H9 (cell line): Measurements from ENCODE around the gene BPIFB1. TPM values are rescaled to one million over a fixed set of nuclear protein-coding genes. Genes with fewer than 3 reads are reported as not detected.

ENCODE experiments used
- DNase-seq: peaks from one replicate; pipeline ENCODE4 v3.0.0-alpha.2; 2017
- H2AFZ ChIP-seq: one replicate; pipeline ENCODE4 v1.6.1; 2013; ENCODE audit warnings: mild to moderate bottlenecking, low read length, control low read depth, moderate library complexity
- H2AK5ac ChIP-seq: 2 replicates; pipeline ENCODE4 v1.6.1; 2013; ENCODE audit warnings: low read length, control low read depth, mixed read lengths; ENCODE audit not compliant: insufficient read length
- H2BK120ac ChIP-seq: one replicate; pipeline ENCODE4 v1.6.1; 2013; ENCODE audit warnings: low read depth, mild to moderate bottlenecking, low read length, control low read depth, inconsistent platforms; ENCODE audit not compliant: poor library complexity, severe bottlenecking
- H2BK12ac ChIP-seq: 2 replicates; pipeline ENCODE4 v1.6.1; 2013; ENCODE audit warnings: low read length, control low read depth, mixed read lengths, low read depth; ENCODE audit not compliant: insufficient read length
- H2BK15ac ChIP-seq: 2 replicates; pipeline ENCODE4 v1.6.1; 2013; ENCODE audit warnings: low read depth, low read length, control low read depth
- H2BK20ac ChIP-seq: one replicate; pipeline ENCODE4 v1.6.1; 2013; ENCODE audit warnings: low read depth, mild to moderate bottlenecking, low read length, control low read depth, inconsistent platforms; ENCODE audit not compliant: poor library complexity, severe bottlenecking
- H2BK5ac ChIP-seq: 2 replicates; pipeline ENCODE4 v1.6.1; 2013; ENCODE audit warnings: low read length, control low read depth, mixed read lengths; ENCODE audit not compliant: insufficient read length
- H3K14ac ChIP-seq: 2 replicates; pipeline ENCODE4 v1.6.1; 2013; ENCODE audit warnings: low read length, control low read depth; ENCODE audit not compliant: insufficient read depth
- H3K18ac ChIP-seq: 2 replicates; pipeline ENCODE4 v1.6.1; 2013; ENCODE audit warnings: low read depth, mild to moderate bottlenecking, mixed read lengths, low read length, control low read depth; ENCODE audit not compliant: insufficient read length
- H3K23ac ChIP-seq: 2 replicates; pipeline ENCODE4 v1.6.1; 2013; ENCODE audit warnings: low read length, control low read depth, mixed read lengths, low read depth; ENCODE audit not compliant: insufficient read length
- H3K23me2 ChIP-seq: 2 replicates; pipeline ENCODE4 v1.6.1; 2013; ENCODE audit warnings: low read depth, mild to moderate bottlenecking, mixed read lengths, low read length, control low read depth; ENCODE audit not compliant: insufficient read length, poor library complexity, severe bottlenecking
- H3K27ac ChIP-seq: 2 replicates; pipeline ENCODE4 v1.5.1; 2013; ENCODE audit warnings: low read length, control low read depth, mixed read lengths, low read depth; ENCODE audit not compliant: insufficient read length
- H3K27me3 ChIP-seq: 2 replicates; pipeline ENCODE4 v1.6.1; 2013; ENCODE audit warnings: low read length, control low read depth, inconsistent platforms; ENCODE audit not compliant: insufficient read depth
- H3K4ac ChIP-seq: 2 replicates; pipeline ENCODE4 v1.6.1; 2013; ENCODE audit warnings: low read depth, mild to moderate bottlenecking, control low read depth, inconsistent platforms, low read length, moderate library complexity
- H3K4me1 ChIP-seq: 2 replicates; pipeline ENCODE4 v1.6.1; 2013; ENCODE audit warnings: low read length, control low read depth, inconsistent platforms; ENCODE audit not compliant: insufficient read depth
- H3K4me2 ChIP-seq: 2 replicates; pipeline ENCODE4 v1.6.1; 2013; ENCODE audit warnings: low read length, control low read depth, mixed read lengths; ENCODE audit not compliant: insufficient read length, insufficient read depth
- H3K56ac ChIP-seq: 2 replicates; pipeline ENCODE4 v1.6.1; 2013; ENCODE audit warnings: low read depth, mild to moderate bottlenecking, mixed read lengths, low read length, control low read depth; ENCODE audit not compliant: insufficient read length
- H3K79me1 ChIP-seq: 2 replicates; pipeline ENCODE4 v1.6.1; 2013; ENCODE audit warnings: low read depth, mild to moderate bottlenecking, moderate library complexity, low read length, control low read depth, inconsistent platforms; ENCODE audit not compliant: insufficient read depth, poor library complexity, severe bottlenecking
- H3K79me2 ChIP-seq: 2 replicates; pipeline ENCODE4 v1.6.1; 2013; ENCODE audit warnings: low read length, control low read depth, inconsistent platforms; ENCODE audit not compliant: insufficient read depth
- H3K9ac ChIP-seq: 2 replicates; pipeline ENCODE4 v1.6.1; 2013; ENCODE audit warnings: low read length, control low read depth, mixed read lengths; ENCODE audit not compliant: insufficient read length; ENCODE audit errors: extremely low read depth
- H3K9me3 ChIP-seq: one replicate; pipeline ENCODE4 v1.6.1; 2013; ENCODE audit warnings: low read depth, low read length, inconsistent platforms; ENCODE audit not compliant: control insufficient read depth
- H3T11ph ChIP-seq: one replicate; pipeline ENCODE4 v1.6.1; 2013; ENCODE audit warnings: mild to moderate bottlenecking, low read length, control low read depth, inconsistent platforms
- H4K20me1 ChIP-seq: one replicate; pipeline ENCODE4 v1.6.1; 2013; ENCODE audit not compliant: control insufficient read depth, insufficient read length, insufficient read depth
- H4K5ac ChIP-seq: 2 replicates; pipeline ENCODE4 v1.6.1; 2013; ENCODE audit warnings: low read depth, mild to moderate bottlenecking, mixed read lengths, low read length, control low read depth; ENCODE audit not compliant: insufficient read length
- H4K8ac ChIP-seq: replicated peaks from 2 replicates; pipeline ENCODE4 v1.6.1; 2013; ENCODE audit warnings: low read length, control low read depth, mixed read lengths, low read depth; ENCODE audit not compliant: insufficient read length
- H4K91ac ChIP-seq: 2 replicates; pipeline ENCODE4 v1.6.1; 2013; ENCODE audit warnings: low read depth, mild to moderate bottlenecking, moderate library complexity, mixed read lengths, low read length, control low read depth; ENCODE audit not compliant: insufficient read length
- H3K27ac Mint-ChIP-seq, 3 experiments: 2 replicates in 2 of 3; 3 replicates in 1 of 3; pipeline ENCODE4 v1.8.0; 2020 to 2021; ENCODE audit warnings: mixed read lengths in 3 of 3, mild to moderate bottlenecking in 1 of 3, moderate library complexity in 1 of 3
- H3K27me3 Mint-ChIP-seq: 2 replicates; pipeline ENCODE4 v1.8.0; 2021; ENCODE audit warnings: low read depth, mild to moderate bottlenecking, moderate library complexity, mixed read lengths
- H3K36me3 Mint-ChIP-seq, 3 experiments: 2 replicates in 2 of 3; 3 replicates in 1 of 3; pipeline ENCODE4 v1.8.0; 2020 to 2021; ENCODE audit warnings: low read depth in 3 of 3, mixed read lengths in 3 of 3; ENCODE audit not compliant: insufficient read depth in 1 of 3
- H3K4me1 Mint-ChIP-seq, 2 experiments: 2 replicates each; pipeline ENCODE4 v1.8.0; 2020; ENCODE audit warnings: mixed read lengths in 2 of 2
- H3K4me3 Mint-ChIP-seq, 2 experiments: 2 replicates in 1 of 2; 3 replicates in 1 of 2; pipeline ENCODE4 v1.8.0; 2020 to 2021; ENCODE audit warnings: mild to moderate bottlenecking in 2 of 2, mixed read lengths in 2 of 2, moderate library complexity in 1 of 2
- H3K9me3 Mint-ChIP-seq, 2 experiments: 2 replicates in 1 of 2; 3 replicates in 1 of 2; pipeline ENCODE4 v1.8.0; 2020; ENCODE audit warnings: mild to moderate bottlenecking in 2 of 2, mixed read lengths in 2 of 2, moderate library complexity in 1 of 2
- CTCF ChIP-seq: fragments of 200-600 bp; sonication (generic); conservative IDR thresholded peaks from 3 replicates; pipeline ENCODE4 v1.8.0; 2021; ENCODE audit warnings: antibody characterized with exemption, mild to moderate bottlenecking
- WGBS: extraction: QIAGEN DNeasy Blood & Tissue Kit; methylation state at CpG from one replicate; pipeline ENCODE4 v1.1.7; 2013; ENCODE audit warnings: missing lambda C conversion rate, low lambda C conversion rate, mixed read lengths; ENCODE audit not compliant: insufficient read length; ENCODE audit errors: extremely low coverage; 5-methylcytosine and 5-hydroxymethylcytosine counted together
- total RNA-seq: library from RNA; stranded (reverse); gene quantifications from 2 replicates; pipeline ENCODE4 v1.2.1, GENCODE V29; 2021

The BPIFB1 gene
- total RNA-seq, 1 experiment from 2014 or later, result not detected

GRCh38 chr20:33309631-33310030 is 26.6 kb downstream of the BPIFB1 start:
- Histone ChIP-seq H3K23ac (no peak overlapping the region), H3K56ac (no peak overlapping the region), H3K4ac (no peak overlapping the region), H3K27me3 (no peaks in the 10 kb centered on the region), H2BK120ac (no peak overlapping the region), H3K18ac (no peak overlapping the region), H4K8ac (no peak overlapping the region), H2BK20ac (no peak overlapping the region), H2AK5ac (no peak overlapping the region), H3K9me3 (no peaks in the 10 kb centered on the region), H4K91ac (no peak overlapping the region), H2BK15ac (no peak overlapping the region), H2AFZ (no peak overlapping the region), H4K5ac (no peak overlapping the region), H4K20me1 (no peaks in the 10 kb centered on the region), H3K4me1 (no peaks in the 10 kb centered on the region), H3K9ac (no peak overlapping the region), H3K27ac (no peak overlapping the region), H3K79me1 (no peaks in the 10 kb centered on the region), H2BK5ac (no peak overlapping the region), H2BK12ac (no peak overlapping the region), H3K14ac (no peak overlapping the region), H3K4me2 (no peak overlapping the region), H3K23me2 (no peaks in the 10 kb centered on the region), H3K79me2 (no peaks in the 10 kb centered on the region), H3T11ph (no peak overlapping the region)
- Mint-ChIP-seq H3K9me3 (peaks cover 0 to 3% of the 10 kb centered on the region in 2 experiments; a peak in 2 of 5 replicates), H3K27me3 (peaks cover 1% of the 10 kb centered on the region; the same call in 1 of the 2 replicates), H3K4me3 (no peak overlapping the region), H3K4me1 (peaks cover 3% of the 10 kb centered on the region in 2 experiments; a peak in 2 of 4 replicates), H3K36me3 (no peaks in the 10 kb centered on the region), H3K27ac (0 out of 7 replicates have a peak overlapping the region, but pooled peaks of 1 of the 3 experiments have one; percentile 16)
- no CpG with 5 or more reads among the region's 2 CpGs for WGBS
- DNase-seq, result no peak
- no peak for TF ChIP-seq CTCF
